ENCODE data around the gene SPOP.
"Not testable (repeated sequence)": the region's sequence is repeated elsewhere in the genome, so short reads cannot be mapped to it uniquely, and the experiment has no call there.

The SPOP gene

DNA sequence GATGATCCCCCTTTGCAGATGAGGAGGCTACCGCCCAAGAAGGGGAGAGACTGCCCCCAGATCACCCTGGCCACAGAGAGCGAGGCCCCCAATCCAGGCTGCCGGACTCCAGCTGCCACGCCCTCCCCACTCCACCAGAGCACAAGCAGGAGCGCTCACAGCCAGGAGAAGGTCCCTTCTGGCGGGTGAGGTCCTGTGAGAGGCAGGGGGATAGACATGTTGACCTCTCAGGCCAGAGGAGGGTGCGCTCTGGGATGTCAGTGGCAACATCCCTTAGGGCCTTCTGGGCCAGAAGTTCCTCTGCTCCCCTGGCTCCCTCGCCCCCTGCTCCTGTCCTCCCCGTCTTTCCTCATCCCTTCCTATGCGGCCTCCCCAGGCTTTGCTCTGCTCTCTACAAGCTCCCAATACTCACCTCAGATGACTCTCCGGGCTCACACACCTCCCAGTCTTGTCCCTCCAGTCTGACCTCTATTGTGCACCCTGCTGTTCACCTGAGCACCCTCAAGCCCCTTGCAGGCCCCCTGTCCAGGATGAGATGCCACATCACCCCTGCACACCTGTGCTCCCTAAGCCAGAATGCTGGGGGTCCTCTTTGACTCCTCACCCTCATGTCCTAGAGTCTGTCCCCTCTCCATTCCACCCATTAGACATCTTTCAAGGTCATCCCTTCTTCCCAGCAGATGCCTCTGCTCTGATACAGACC, 107.2 kb downstream of the SPOP start:
- no peak for DNase-seq

DNA sequence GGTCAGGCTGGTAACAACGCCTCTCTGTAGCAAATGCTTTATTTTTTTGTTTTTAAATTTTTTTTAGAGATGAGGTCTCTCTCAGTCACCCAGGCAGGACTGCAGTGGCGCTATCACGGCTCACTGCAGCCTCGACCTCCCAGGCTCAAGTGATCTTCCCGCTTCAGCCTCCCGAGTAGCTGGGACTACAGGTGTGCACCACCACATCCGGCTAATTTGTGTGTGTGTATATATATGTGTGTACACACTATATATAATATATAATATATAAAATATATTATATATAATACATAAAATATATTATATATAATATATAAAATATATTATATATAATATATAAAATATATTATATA, 109.2 kb downstream of the SPOP start:
- DNase-seq: not testable (repeated sequence)

DNA sequence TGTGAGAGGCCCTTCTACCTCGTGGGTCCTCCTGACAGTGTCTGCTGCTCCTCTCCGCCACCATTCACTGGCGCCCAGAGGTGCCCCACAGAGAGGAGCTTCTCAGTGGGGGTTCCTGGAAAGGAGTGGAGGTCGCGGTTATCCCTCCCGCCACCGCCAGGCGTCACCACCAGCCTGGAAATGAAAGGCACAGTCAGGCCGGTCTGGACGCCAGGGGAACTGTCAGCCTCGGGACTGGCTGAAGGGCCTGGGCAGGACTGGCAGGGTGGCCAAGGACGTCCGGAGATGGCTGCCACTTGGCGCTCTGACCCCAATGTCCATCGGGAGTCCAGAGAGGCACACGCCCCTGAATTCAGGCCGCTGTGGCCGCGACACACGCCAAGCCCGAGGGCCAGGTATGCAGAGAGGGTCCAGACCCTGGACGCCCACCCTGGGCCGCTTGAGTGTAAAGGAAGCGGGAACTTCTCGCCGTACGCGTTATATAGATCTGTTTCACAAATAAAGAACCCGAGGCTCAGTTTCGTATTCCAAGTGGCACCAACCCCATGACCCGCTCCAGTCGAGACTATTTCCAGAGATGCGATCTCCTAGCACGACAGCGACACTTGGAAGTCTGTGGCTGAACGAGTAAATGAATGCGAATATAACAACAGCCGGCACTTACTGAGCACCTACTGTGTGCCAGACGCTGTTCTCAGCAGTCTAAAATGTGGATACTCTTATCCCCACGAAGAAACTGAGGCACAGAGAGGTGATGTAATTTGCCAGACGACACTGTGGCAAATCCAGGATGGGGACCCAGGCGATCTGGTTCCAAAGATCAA, 109.8 kb downstream of the SPOP start:
- peak; percentile 81 for DNase-seq

DNA sequence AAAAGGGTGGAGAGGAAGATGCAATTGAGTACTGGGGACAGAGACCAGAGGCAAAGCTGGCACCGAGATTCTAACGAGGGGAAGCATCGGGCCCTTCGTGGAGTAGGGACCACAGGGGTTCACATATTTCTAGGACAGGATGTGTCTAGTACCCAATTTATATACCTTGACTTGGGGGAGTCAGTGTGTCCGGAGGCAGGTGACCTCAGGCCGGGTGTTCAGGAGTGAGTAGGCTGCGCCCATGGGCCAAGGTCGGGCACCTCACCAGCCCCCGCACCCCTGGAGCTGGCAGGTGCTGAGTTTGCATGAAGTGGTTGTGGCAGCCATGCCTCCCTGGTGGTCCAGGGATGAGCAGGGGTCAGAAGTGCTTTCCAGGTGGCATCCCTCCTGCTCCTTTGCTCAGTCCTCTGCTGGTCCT, 110.8 kb downstream of the SPOP start:
- no peak for DNase-seq

DNA sequence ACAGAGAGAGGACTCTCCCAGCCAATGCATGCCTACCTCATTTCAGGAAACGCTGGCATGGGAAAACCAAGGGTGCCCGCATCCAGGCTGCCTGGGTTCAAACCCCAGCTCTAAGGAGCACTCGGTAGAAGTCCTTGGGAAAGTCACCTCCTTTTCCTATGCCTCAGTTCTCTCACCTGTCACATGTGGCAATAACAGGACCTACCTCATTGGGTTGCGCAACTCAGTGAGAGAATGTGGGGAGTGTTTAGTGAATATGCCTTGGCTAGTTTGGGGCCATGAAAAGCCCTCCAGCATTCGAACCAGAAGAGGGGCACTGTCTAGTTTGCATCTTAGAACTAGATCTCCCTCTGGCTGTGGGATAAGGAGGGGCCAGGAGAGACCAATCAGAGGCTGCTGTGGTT, 111.2 kb downstream of the SPOP start:
- no peak for DNase-seq

DNA sequence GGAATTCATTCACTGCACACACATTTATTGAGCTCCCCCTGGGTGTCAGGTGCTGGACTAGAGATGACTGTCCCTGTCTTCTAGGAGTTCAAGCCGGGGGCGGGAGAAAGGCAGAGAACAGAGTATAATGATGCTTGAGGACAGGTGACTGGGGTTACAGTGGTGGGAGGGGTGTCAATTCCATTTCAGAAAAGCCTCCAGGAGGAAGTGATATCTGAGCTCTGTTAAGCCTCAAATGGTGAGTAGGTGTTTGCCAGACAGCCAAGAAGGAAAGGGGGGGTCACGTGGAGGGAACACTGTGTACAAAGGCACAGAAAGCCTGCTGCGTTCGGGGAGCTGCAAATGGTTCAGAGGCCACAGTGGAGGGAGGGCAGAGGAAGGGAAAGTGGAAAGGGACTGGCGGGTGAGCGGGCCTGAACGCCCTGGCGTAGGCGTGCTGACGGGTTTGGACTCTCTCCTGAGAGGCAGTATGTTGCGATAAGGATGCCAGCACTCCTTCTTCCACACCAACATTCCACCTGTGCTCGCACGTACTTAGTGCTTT, 111.9 kb downstream of the SPOP start:
- peak; percentile 70 for DNase-seq

DNA sequence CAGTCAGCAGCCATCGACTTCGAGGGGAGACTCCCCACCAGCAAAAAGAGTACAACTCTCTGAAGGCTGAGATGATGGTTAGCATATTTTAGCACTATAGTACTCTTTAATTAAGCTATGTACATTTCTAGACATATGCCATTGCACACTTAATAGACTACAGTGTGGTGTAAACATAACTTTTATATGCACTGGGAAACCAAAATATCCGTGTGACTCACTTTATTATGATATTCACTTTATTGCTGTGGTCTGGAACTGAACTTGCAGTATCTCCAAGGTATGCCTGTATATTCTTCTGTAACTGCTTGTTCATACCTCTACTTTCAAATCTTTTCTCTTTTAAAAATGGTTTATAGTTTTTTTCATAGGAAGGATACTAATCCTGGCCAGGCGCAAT, 113.3 kb downstream of the SPOP start:
- DNase-seq: no peak

DNA sequence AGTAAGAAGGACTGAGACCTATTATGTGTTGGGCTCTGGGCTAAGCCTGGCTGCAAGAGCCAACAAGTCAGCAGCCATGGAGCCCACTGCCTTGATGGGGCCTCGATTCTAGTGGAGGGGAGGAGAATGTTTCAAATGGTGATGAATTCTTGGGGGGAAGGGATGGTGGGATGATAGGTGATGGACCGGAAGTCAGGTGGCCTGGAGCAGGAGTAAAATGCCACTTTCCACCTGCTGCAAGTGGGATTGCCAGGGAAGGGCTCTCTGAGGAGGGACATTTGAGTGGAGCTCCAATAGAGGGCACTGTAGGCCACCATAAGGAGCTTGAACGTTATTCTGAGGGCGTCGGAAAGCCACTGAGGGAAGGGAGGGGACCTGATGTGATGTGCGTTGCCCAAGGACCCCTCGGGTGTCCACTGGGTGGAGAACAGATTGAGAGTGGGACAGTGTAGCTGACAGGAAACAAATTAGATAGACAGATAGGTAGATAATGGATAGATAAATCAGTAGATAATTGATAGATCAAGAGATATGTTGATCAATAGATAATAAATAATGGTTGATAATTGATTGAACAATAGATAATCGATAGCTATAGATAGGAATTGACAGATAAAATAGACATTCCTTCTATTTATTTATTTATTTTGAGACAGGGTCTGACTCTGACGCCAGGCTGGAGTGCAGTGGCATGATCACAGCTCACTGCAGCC, 120.4 kb downstream of the SPOP start:
- DNase-seq: peak; percentile 57

DNA sequence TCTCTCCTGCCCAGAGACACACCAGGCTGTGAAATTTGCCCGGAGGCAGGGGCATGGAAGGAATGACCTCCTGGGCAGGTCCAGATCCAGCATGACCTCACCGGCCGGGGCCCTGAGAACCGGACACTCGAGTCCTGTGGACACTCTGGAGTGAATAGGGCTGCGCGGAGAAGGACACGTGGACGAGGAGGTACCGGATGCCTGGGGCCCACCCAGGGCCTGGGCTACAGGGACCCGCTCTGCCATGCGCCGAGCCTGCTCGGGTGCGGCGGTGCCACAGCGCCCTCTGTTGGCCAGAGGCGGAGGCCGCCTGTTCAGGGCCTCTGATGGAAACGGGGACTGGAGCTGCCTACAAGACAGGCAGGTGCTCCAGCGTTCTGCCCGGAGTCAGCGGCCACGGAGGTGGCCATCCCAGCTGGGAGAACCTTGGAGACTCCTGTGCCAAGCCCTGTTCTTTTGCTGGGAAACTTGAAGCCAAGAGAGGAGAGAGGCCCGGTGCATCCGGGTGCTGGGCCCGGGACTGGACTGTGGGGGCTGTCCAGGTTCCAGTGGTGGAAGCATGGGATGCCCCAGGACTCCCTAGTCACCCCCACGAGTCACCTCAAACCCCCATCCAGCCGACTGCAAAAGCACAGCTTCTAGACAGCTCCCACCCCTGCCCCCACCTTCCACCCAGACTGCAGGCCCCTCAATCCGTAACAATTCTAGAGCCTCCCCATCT, 121.5 kb downstream of the SPOP start:
- peak; percentile 69 for DNase-seq

DNA sequence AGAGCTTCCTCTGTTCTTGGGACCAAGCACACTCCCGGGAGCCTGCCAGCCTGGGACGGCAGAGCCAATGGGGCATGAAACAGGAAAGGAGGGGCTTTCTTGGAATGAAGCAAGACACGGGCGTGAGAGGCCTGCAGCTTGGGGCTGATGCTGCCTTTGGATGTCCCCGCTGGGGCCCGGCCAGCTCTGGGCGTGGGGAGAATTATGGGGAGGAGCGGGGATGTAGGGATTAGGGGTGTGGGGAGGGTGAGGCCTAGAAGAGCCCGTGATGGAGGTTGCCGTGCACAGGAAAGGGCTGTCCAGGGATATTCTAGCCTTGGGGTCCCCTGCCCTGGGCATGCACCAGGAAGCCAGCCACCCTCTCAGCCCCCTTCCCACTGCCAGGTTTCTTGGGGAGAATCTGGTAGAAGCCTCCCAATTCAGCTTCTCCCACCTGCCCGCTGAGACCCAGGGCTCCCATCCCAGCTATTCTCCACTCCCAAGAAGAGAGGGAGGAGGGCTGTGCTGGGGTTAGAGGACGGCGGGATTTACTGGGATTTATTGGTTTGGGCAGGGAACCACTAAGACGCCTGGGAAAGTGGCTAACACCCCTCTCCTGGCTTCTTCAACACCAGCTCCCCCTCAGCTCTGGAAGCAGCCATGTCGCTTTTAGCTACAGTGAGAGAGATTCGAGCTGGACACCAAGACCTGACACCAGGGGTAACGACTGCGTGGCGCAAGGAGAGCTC, 122.2 kb downstream of the SPOP start:
- DNase-seq: no peak

DNA sequence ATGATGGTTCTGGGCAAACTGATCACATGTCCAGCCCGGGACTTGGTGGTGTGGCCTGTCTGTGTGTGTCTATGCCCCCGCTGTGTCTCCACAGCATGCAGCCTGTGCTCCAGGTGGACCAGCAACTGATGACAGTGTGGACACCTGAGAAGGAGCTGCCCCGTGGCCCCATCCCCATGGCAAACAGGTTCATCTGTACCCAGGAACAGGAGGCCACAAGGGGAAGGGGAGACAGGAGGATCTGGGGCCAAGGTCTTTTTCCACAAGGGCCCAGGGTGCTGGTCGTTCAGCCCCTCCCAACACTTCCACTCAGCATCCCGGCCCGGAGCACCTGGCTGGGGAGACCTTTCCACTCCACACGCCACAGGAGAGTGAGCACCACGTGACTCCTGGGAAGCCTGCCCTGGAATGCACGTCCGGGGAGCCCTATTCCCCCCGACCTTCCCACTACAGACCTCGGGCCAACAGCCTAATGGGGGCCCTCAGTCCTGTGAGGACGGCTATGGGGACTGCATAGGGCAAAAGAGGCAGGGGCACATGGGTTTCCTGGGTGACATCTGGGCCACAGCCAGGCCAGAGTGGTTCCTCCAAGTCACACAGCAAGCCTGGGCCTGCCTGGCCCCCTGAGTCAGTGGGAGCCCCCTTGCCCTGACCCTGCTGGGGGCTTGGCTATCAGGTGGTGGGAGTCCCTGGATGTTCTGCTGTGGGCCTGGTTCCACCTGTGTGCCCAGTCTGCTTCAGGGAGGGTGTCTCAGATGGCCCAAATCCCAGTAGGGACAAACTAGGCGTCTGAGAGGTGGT, 123.0 kb downstream of the SPOP start:
- no peak for DNase-seq

DNA sequence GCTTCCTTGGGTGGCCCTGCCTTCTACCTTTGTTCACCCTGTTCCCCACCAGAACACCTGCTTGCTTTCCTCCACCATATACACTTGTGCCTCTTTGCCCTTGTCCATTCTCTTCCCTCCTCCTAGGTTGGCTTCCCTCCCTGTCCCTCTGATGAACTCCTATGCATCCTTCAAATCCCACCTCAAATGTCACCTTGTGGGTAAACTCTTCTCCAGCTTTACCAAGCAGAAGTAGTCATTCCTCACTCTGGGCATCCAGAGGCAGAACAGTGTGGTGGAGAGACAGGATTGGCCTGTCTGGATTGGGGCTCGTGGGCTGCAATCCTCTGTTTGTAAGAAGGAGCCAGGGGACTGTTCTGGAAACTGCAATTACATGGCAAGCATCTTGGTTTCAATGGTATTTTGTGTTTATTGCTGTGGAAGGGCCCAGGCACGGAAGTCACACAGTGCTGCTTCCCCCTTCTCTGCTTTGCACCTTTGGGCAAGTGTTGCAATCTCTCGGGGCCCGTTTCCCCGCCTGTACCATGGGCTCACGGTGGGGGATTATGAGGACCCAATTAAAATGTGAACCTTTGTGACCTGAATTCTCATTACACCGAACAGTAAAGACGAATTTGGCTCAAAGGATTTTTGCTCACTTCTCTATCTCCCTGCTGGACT, 124.1 kb downstream of the SPOP start:
- no peak for DNase-seq

DNA sequence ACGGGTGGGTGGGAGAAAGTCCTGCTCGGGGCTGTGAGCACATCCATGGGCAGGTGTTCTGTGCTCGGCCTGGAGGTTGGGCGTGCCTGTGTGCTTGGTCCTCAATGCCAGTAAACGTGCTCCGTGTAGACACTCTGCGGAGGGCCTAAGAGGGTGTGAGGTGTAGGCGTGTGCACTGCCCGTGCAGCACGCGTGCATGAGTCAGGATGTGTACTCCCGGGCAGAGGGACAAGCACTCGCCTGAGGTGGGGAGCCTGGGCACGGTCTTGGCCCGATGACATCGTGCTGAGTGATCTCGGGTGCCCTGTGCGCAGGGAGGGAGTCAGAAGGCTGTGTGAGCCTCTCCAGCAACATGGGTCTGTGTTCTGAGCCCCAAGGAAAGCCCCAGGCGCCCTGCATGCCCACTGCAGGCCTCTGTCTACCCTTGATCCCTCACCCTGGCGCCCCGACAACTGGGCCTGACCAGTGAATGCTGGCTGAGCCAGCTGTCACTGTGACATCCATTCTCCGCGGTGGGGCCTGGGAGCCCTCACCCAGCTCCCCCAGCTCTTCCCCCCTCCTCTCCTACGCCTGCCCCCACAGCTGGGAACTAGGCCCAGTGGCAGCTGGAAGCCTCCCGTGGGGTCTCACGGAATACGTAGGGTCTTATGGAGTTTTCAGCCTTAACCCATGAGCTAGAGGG, 125.7 kb downstream of the SPOP start:
- DNase-seq: no peak

DNA sequence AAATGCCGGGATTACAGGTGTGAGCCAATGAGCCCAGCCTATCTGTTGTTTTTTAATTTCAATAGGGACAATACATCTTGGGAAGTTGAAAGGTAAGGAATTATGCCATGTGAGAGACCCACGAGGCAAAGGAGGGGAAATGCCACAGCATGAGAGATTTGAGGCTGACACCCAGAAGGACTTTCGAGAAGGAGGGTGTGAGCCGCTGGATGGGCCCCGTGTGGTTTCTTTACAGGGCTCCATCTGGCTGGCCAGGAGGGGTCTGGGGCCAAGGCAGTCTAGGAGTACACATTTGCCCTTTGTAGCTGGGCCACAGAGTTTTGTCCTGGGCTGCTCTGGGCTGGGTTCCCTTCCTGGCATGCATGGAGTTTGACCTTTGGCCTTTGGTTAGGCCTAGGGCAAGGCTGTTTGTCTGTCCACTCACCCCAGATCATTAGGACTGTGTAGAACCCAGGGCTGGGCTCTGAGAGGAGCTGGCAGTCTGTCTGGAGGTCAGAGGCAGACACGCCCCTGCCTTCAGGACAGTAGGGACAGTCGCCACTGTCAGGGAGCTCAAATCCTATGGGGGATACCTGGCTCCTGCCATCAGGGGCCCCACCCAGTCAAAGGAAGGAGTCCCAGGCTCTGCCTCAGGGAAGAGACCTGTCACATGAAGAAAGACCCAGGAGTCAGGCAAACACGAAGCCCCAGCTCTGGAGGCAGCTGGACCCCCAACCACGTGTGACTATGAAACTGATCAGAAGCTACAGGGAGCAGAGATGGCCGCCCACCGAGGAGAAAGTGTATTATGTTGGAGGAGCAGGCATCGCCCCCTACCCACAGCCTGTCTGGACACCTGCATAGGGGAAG, 126.5 kb downstream of the SPOP start:
- no peak for DNase-seq

DNA sequence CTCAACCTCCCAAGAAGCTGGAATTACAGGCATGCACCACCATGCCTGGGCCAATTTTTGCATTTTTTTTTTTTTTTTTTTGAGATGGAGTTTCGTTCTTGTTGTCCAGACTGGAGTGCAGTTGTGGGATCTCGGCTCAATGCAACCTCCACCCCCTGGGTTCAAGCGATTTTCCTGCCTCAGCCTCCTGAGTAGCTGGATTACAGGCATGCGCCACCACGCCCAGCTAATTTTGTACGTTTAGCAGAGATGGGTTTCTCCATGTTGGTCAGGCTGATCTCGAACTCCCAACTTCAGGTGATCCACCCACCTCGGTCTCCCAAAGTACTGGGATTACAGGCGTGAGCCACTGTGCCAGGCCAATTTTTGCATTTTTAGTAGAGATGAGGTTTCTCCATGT, 127.1 kb downstream of the SPOP start:
- DNase-seq: not testable (repeated sequence)

DNA sequence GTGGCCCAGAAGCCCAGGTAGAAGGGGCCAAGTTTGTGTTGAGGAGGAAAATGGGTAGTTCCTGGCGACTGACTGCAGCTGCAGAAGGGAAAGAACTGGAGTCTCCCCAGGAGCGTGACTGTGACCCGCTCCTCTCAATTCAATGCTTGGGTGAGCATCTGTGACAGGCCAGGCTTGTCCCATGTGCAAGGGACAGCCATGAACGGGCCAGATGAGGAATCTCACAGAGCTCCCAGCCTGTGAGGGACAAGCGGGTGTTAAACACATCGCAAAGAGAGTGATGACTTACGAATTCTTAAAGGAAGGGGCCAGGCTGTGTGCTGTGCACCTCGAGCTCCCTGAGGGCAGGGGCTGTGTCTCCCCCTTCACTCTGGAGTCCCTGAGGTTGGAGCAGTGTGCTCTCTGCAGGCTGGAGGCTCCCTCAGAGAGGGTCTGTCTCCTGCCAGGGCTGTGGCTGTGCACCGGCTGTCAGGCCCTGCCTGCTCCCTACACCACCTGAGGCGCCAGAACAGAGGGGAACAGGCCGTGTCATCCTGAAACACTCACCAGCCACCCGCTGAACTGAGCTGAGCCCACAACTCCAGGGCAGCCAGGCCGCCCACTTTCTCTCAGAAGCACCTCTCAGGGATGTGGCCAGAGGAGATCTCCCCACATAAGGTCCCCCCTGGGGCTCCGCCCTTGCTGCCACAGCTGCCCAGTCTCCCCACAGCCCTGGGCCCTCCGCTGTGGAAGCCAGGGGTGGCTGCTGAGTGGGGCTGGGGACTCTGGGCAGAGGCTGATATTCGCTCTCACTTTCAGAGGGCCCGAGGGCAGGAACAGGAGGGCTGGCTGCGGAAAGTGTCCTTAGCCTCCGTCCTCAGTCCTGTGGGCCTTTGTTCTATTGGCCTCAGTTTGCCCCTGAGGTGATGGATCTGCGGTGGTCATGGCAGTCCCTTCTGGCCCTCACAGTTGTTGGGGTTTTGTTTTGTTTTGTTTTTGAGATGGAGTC, 127.9 kb downstream of the SPOP start:
- DNase-seq: no peak

DNA sequence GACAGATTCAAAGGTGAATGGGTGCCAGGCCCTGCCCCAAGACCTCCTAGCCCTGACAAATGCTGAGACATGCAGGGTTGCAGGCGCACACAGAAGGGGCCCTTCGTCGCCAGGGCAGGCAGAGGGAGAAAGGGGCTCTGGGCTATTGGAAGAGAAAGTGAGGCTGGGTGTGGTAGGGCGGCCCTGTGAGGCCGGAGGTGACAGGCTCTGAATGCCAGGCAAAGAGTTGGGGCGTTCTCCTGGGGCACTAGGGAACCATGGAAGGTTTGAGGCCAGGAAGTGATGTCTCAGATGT, 128.6 kb downstream of the SPOP start:
- DNase-seq: no peak

Measured in NCI-H146 (cell line).